Activated naive CD4-positive, alpha-beta T cell treated with anti-CD3 and anti-CD28 coated beads, Interleukin-2, amount 50 U/mL, for 72 hours (primary cell): ENCODE results near the gene GPR26. TPM values are rescaled to one million over a fixed set of nuclear protein-coding genes. Genes with fewer than 3 reads are reported as not detected.

Experiments used
- ATAC-seq, 2 donors: fragments of 150-1000 bp; cut with Tn5 transposase; 2 replicates each; pipeline ENCODE4 v1.10.0; 2021; ENCODE audit warnings: mild to moderate bottlenecking in 2 of 2, moderate library complexity in 2 of 2
- DNase-seq, 2 donors: peaks; one replicate each; pipeline ENCODE4 v3.0.0; 2021 to 2022; ENCODE audit warnings: low spot score in 2 of 2
- H3K27ac Mint-ChIP-seq, 2 donors: one replicate each; pipeline ENCODE4 v1.8.0; 2022; ENCODE audit warnings: mild to moderate bottlenecking in 2 of 2, mixed read lengths in 2 of 2
- H3K36me3 Mint-ChIP-seq, 2 donors: one replicate each; pipeline ENCODE4 v1.8.0; 2022; ENCODE audit warnings: mixed read lengths in 2 of 2
- H3K9me3 Mint-ChIP-seq, 2 donors: one replicate each; pipeline ENCODE4 v1.8.0; 2022; ENCODE audit warnings: mixed read lengths in 2 of 2
- total RNA-seq, 2 donors: library from RNA; stranded (reverse); gene quantifications; one replicate each; pipeline ENCODE4 v1.2.3, GENCODE V29; 2022

Gene GPR26
- not detected for total RNA-seq

- Mint-ChIP-seq H3K36me3 (peaks cover 12 to 24% of the 10 kb centered on the region in 2 donors), H3K9me3 (peaks cover 5 to 7% of the 10 kb centered on the region in 2 donors), H3K27ac (no peak within 1 kb of the TSS)
- DNase-seq (no peak), ATAC-seq (no peak)
Measured at GRCh38 chr10:123666318-123667236, at the start of gene GPR26. Gene GPR26 (plus strand): TSS chr10:123666355. CDS start chr10:123666408, 53 bp downstream.

- no peak for ATAC-seq
- Mint-ChIP-seq H3K36me3 (no peaks in the 10 kb centered on the region), H3K9me3 (no peaks in the 10 kb centered on the region), H3K27ac (no peak overlapping the region)
- no peak for DNase-seq
Measured at GRCh38 chr10:123618224-123618623, 47.9 kb upstream of the GPR26 start.

- ATAC-seq, result no peak
- no peak for DNase-seq
- Mint-ChIP-seq H3K27ac (no peak overlapping the region), H3K9me3 (no peaks in the 10 kb centered on the region), H3K36me3 (no peaks in the 10 kb centered on the region)
Measured at GRCh38 chr10:123619067-123619855, 46.9 kb upstream of the GPR26 start.

- Mint-ChIP-seq H3K27ac (no peak overlapping the region), H3K9me3 (peaks cover 0 to 3% of the 10 kb centered on the region in 2 donors), H3K36me3 (no peaks in the 10 kb centered on the region)
- ATAC-seq, result no peak
- DNase-seq, result no peak
Measured at GRCh38 chr10:123620621-123621020, 45.5 kb upstream of the GPR26 start.

- peak overlapping the region in 1 of 2 donors; percentile 52 for H3K27ac Mint-ChIP-seq
- DNase-seq, result no peak
- ATAC-seq, result no peak
- peaks cover 0 to 3% of the 10 kb centered on the region in 2 donors for H3K9me3 Mint-ChIP-seq
- no peaks in the 10 kb centered on the region for H3K36me3 Mint-ChIP-seq
Measured at GRCh38 chr10:123621492-123621891, 44.7 kb upstream of the GPR26 start.

- Mint-ChIP-seq H3K36me3 (no peaks in the 10 kb centered on the region), H3K27ac (peak overlapping the region in 1 of 2 donors; percentile 52), H3K9me3 (peaks cover 0 to 3% of the 10 kb centered on the region in 2 donors)
- ATAC-seq, result no peak
- no peak for DNase-seq
Measured at GRCh38 chr10:123621916-123622315, 44.2 kb upstream of the GPR26 start.

GRCh38 chr10:123622381-123622780, 43.8 kb upstream of the GPR26 start:
- H3K27ac Mint-ChIP-seq, result no peak overlapping the region
- ATAC-seq (no peak), DNase-seq (no peak)
- peaks cover 0 to 3% of the 10 kb centered on the region in 2 donors for H3K9me3 Mint-ChIP-seq
- H3K36me3 Mint-ChIP-seq, result no peaks in the 10 kb centered on the region

GRCh38 chr10:123624086-123624485, 42.1 kb upstream of the GPR26 start:
- H3K27ac Mint-ChIP-seq, result no peak overlapping the region
- no peak for ATAC-seq
- peaks cover 0 to 3% of the 10 kb centered on the region in 2 donors for H3K9me3 Mint-ChIP-seq
- DNase-seq, result no peak
- H3K36me3 Mint-ChIP-seq, result no peaks in the 10 kb centered on the region

- ATAC-seq (no peak), DNase-seq (no peak)
- peaks cover 0 to 3% of the 10 kb centered on the region in 2 donors for H3K9me3 Mint-ChIP-seq
- H3K27ac Mint-ChIP-seq, result no peak overlapping the region
- H3K36me3 Mint-ChIP-seq, result no peaks in the 10 kb centered on the region
Measured at GRCh38 chr10:123633106-123633505, 33.0 kb upstream of the GPR26 start.

GRCh38 chr10:123633636-123634035, 32.5 kb upstream of the GPR26 start:
- DNase-seq (no peak), ATAC-seq (no peak)
- H3K9me3 Mint-ChIP-seq, result peaks cover 0 to 3% of the 10 kb centered on the region in 2 donors
- no peak overlapping the region for H3K27ac Mint-ChIP-seq
- no peaks in the 10 kb centered on the region for H3K36me3 Mint-ChIP-seq

GRCh38 chr10:123634221-123634620, 31.9 kb upstream of the GPR26 start:
- DNase-seq, result no peak
- no peak overlapping the region for H3K27ac Mint-ChIP-seq
- H3K9me3 Mint-ChIP-seq, result peaks cover 0 to 3% of the 10 kb centered on the region in 2 donors
- no peak for ATAC-seq
- no peaks in the 10 kb centered on the region for H3K36me3 Mint-ChIP-seq

- ATAC-seq (no peak), DNase-seq (no peak)
- Mint-ChIP-seq H3K27ac (no peak overlapping the region), H3K36me3 (no peaks in the 10 kb centered on the region), H3K9me3 (peaks cover 0 to 3% of the 10 kb centered on the region in 2 donors)
Measured at GRCh38 chr10:123635131-123635530, 31.0 kb upstream of the GPR26 start.

GRCh38 chr10:123635745-123636144, 30.4 kb upstream of the GPR26 start:
- Mint-ChIP-seq H3K36me3 (no peaks in the 10 kb centered on the region), H3K27ac (no peak overlapping the region), H3K9me3 (peaks cover 0 to 3% of the 10 kb centered on the region in 2 donors)
- no peak for ATAC-seq
- no peak for DNase-seq

GRCh38 chr10:123636598-123637325, 29.4 kb upstream of the GPR26 start:
- Mint-ChIP-seq H3K27ac (no peak overlapping the region), H3K9me3 (peaks cover 0 to 3% of the 10 kb centered on the region in 2 donors), H3K36me3 (no peaks in the 10 kb centered on the region)
- ATAC-seq, result no peak
- no peak for DNase-seq

GRCh38 chr10:123637326-123637880, 28.8 kb upstream of the GPR26 start:
- Mint-ChIP-seq H3K9me3 (peaks cover 0 to 3% of the 10 kb centered on the region in 2 donors), H3K36me3 (no peaks in the 10 kb centered on the region), H3K27ac (no peak overlapping the region)
- ATAC-seq, result no peak
- DNase-seq, result no peak

GRCh38 chr10:123639131-123639530, 27.0 kb upstream of the GPR26 start:
- H3K9me3 Mint-ChIP-seq, result no peaks in the 10 kb centered on the region
- ATAC-seq (no peak), DNase-seq (no peak)
- H3K36me3 Mint-ChIP-seq, result no peaks in the 10 kb centered on the region
- no peak overlapping the region for H3K27ac Mint-ChIP-seq
